Lung (tissue), 12 donors: Measurements from ENCODE around the gene AGAP2. TPM values are rescaled to one million over a fixed set of nuclear protein-coding genes. Genes with fewer than 3 reads are reported as not detected.

Source experiments
- ATAC-seq: fragments of 200-7000 bp; cut with Tn5 transposase; one replicate; pipeline ENCODE4 v1.9.1; 2020; ENCODE audit warnings: moderate number of reproducible peaks; ENCODE audit not compliant: insufficient read depth, low FRiP score
- DNase-seq, 3 donors: peaks; one replicate each; pipeline ENCODE4 v3.0.0-alpha.2; 2013 to 2017
- H3K27ac ChIP-seq, 2 donors: one replicate each; pipeline ENCODE4 v1.5.1; 2013; ENCODE audit warnings: mild to moderate bottlenecking in 2 of 2, moderate library complexity in 2 of 2, control low read depth in 1 of 2, inconsistent platforms in 1 of 2, low read depth in 1 of 2, low read length in 1 of 2
- H3K27me3 ChIP-seq, 3 donors: one replicate each; pipeline ENCODE4 v1.5.1; 2013; ENCODE audit warnings: low read length in 2 of 3; ENCODE audit not compliant: control insufficient read depth in 3 of 3, insufficient read depth in 3 of 3
- H3K36me3 ChIP-seq, 4 donors: one replicate each; pipeline ENCODE4 v1.5.1; 2013; ENCODE audit warnings: low read length in 4 of 4, mild to moderate bottlenecking in 1 of 4, moderate library complexity in 1 of 4; ENCODE audit not compliant: control insufficient read depth in 4 of 4, insufficient read depth in 4 of 4
- H3K4me1 ChIP-seq, 5 donors: one replicate each; pipeline ENCODE4 v1.5.1; 2013; ENCODE audit warnings: low read length in 5 of 5, mild to moderate bottlenecking in 2 of 5, moderate library complexity in 1 of 5; ENCODE audit not compliant: control insufficient read depth in 5 of 5, insufficient read depth in 5 of 5
- H3K4me3 ChIP-seq: one replicate; pipeline ENCODE4 v1.5.1; 2013; ENCODE audit warnings: mild to moderate bottlenecking, control low read depth, moderate library complexity
- H3K9ac ChIP-seq, 2 donors: one replicate each; pipeline ENCODE4 v1.5.1; 2013; ENCODE audit warnings: low read length in 2 of 2, control low read depth in 1 of 2; ENCODE audit not compliant: insufficient read depth in 1 of 2
- H3K9me3 ChIP-seq, 4 donors: one replicate each; pipeline ENCODE4 v1.5.1; 2013; ENCODE audit warnings: low read length in 3 of 4, mild to moderate bottlenecking in 1 of 4, moderate library complexity in 1 of 4; ENCODE audit not compliant: control insufficient read depth in 4 of 4, insufficient read depth in 3 of 4
- CTCF ChIP-seq: IDR thresholded peaks from 2 replicates; pipeline ENCODE4 v1.5.1; 2012; ENCODE audit warnings: mild to moderate bottlenecking; ENCODE audit errors: control extremely low read depth, extremely low read depth
- WGBS, 2 donors: extraction: QIAGEN DNeasy Blood & Tissue Kit; methylation state at CpG; one replicate each; pipeline ENCODE4 v1.1.7; 2013; 5-methylcytosine and 5-hydroxymethylcytosine counted together
- polyA plus RNA-seq, 2 donors: library from polyadenylated mRNA; stranded (reverse); fragments of 200-250 nt; gene quantifications; one replicate each; pipeline ENCODE4 v1.2.1, GENCODE V29; 2013
- total RNA-seq, 2 donors: library from RNA; depleted of rRNA in 1 of 2; stranded (reverse); fragments of >200 nt in 1 of 2; gene quantifications; one replicate each; pipeline ENCODE4 v1.2.1, GENCODE V29; 2014 to 2021
- donor health status: control.
- donor health status: control.
- donor health status: Bipolar disorder and iron deficiency.
- donor health status: healthy.
- donor health status: DM: yes; HTN: yes; CAD: no.

The AGAP2 gene
- total and polyA plus RNA-seq, 4 donors: 1.4 to 4.8 (median 3.0) TPM

DNA sequence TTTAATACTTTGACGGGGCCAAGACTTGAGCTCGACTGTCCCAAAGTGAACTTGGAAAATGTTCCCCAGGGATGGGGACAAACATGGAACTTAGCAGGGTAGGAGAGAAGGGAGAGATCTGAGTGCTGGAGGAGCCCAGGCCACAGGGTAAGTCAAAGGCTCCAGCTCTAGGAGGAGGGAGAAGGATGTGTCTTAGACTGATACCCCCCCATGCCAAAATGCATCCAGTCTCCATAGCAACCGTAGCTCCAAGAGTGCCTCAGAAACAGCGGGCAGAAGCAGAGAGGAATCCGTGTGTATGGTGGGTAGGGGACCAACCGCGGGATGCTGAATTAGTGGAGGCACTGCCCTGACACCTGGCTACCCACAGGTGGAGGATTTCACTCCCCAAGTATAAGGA lies 845 bp upstream of the AGAP2 start:
- Histone ChIP-seq H3K4me1 (peaks cover 0 to 13% (median 6%) of the 10 kb centered on the region in 5 donors), H3K27ac (no peak overlapping the region), H3K9me3 (no peaks in the 10 kb centered on the region), H3K36me3 (peaks cover 0 to 1% (median 0%) of the 10 kb centered on the region in 4 donors), H3K27me3 (peaks cover 0 to 73% (median 63%) of the 10 kb centered on the region in 3 donors), H3K4me3 (no peak overlapping the region), H3K9ac (no peak overlapping the region)
- no peak for TF ChIP-seq CTCF
- 36 to 60% methylated on average over 7 of the region's 7 CpGs for WGBS, 2 donors
- DNase-seq (no peak), ATAC-seq (no peak)

DNA sequence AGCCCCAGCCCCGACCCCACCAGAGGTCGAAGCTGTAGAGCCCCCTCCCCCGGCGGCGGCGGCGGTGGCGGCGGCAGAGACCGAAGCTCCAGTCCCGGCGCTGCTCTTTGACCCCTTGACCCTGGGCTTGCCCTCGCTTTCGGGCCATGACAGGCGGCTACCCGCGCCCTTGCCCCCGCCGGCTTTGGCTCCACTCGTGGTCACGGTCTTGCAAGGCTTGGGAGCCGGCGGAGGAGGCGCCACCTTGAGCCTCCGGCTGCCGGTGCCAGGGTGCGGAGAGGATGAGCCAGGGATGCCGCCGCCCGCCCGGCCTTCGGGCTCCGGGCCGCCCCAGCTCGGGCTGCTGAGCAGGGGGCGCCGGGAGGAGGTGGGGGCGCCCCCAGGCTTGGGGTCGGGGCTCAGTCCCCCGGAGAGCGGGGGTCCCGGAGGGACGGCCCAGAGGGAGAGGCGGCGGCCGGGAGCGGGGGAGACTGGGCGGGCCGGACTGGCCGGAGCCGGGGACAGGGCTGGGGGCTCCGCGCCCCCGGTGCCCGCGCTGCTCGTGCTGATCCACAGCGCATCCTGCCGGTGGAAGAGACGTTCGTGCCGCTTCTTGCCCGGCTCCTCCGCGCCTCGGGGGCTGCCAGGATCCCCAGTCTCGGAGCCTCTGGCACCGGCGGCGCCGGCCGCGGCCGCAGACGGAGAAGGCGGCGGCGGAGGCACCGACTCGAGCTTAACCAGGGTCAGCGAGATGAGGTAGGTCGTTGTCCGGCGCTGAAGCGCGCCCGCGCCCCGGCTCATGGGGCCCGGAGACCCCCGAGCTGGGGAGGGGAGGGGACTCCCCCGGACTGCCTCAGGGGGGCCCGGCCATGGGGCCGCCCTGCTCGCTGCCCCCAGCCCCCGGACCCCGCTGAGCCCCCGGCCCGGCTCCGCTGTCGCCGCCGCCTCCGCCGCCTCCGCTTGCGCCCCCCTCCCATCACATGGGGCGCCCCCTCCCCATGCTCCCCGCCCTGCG lies 778 bp downstream of the AGAP2 start:
- DNase-seq (peak in 2 of 3 donors; percentile 41 to 50), ATAC-seq (no peak)
- H3K27ac ChIP-seq: no peak overlapping the region
- H3K9me3 ChIP-seq: no peaks in the 10 kb centered on the region
- 36 to 66% methylated on average over 87 to 110 of the region's 110 CpGs for WGBS, 2 donors
- peaks cover 0 to 9% (median 6%) of the 10 kb centered on the region in 5 donors for H3K4me1 ChIP-seq
- peaks cover 0 to 90% (median 79%) of the 10 kb centered on the region in 3 donors for H3K27me3 ChIP-seq
- peaks cover 0 to 1% (median 0%) of the 10 kb centered on the region in 4 donors for H3K36me3 ChIP-seq
- H3K4me3 ChIP-seq: no peak overlapping the region
- no peak for TF ChIP-seq CTCF
- no peak overlapping the region for H3K9ac ChIP-seq

DNA sequence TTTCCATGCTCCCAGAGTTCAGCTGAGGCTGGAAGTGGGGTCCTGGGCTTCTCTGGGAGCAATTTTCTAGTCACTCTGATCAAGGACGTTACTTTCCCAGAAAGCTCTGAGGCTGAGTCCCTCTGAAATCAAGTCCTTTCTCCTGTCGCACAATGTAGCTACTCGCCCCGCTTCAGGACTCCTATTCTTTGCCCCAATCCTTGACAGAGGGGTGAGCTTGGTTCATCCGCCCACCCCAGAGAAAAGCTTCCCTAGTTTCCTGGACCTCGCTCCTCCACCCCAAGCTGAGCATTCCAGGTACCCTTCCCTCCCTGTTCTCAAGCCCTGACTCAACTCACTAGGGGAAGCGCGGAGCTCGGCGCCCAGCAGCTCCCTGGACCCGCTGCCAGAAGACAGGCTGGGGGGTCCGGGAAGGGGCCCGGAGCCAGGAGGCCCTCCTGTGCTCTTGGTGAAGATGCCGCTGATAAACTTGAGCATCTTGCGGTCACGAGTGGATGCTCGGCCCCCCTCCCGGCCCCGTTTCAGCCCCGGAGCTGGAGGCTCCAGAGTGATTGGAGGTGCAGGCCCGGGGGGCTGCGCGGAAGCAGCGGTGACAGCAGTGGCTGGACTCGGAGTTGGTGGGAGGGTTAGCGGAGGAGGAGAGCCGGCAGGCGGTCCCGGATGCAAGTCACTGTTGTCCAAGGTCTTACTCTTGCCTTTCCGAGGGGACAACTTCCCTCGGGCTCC lies 1.6 kb downstream of the AGAP2 start:
- Histone ChIP-seq H3K9me3 (no peaks in the 10 kb centered on the region), H3K27ac (no peak overlapping the region), H3K36me3 (peaks cover 0 to 1% (median 0%) of the 10 kb centered on the region in 4 donors), H3K27me3 (peaks cover 0 to 85% (median 78%) of the 10 kb centered on the region in 3 donors), H3K4me1 (peaks cover 0 to 9% (median 6%) of the 10 kb centered on the region in 5 donors), H3K4me3 (no peak overlapping the region), H3K9ac (no peak overlapping the region)
- no peak for TF ChIP-seq CTCF
- ATAC-seq (no peak), DNase-seq (no peak)
- 45 to 71% methylated on average over 29 to 31 of the region's 31 CpGs for WGBS, 2 donors
